Measurements from ENCODE around the gene TGM1. TPM values are rescaled to one million over a fixed set of nuclear protein-coding genes. Genes with fewer than 3 reads are reported as not detected.

The TGM1 gene
- total and polyA plus RNA-seq, 10 of the 15 experiments (the other 5 are each of a cell fraction or from before 2014, with no cell fraction given) = 0.05 to 5.9 (median 1.8) TPM

GRCh38 chr14:24274101-24274543 is 11.1 kb upstream of the TGM1 start (continued):
- TF ChIP-seq NBN (IDR thresholded peaks at IDR 0.05) (peak; percentile 90), GATAD2B (conservative IDR thresholded peaks at IDR 0.05; ENCODE audit: low read depth) (peak; percentile 50; the same call in 1 of the 2 replicates), ZBED1 (IDR thresholded peaks at IDR 0.05; ENCODE audit: borderline replicate concordance) (peak; percentile 68; the same call in 1 of the 2 replicates), POLR2A (IDR thresholded peaks at IDR 0.05; ENCODE audit: low read depth, low read length) (0 out of 2 replicates have a peak, but pooled peaks have one; percentile 22), PML (IDR thresholded peaks at IDR 0.05; ENCODE audit: low read length) (0 out of 2 replicates have a peak, but pooled peaks have one; percentile 30), MTA3 (IDR thresholded peaks at IDR 0.05; ENCODE audit: borderline replicate concordance, low read length) (no peak; the same call in 1 of the 2 replicates), YY1 (IDR thresholded peaks at IDR 0.05; ENCODE audit: low read depth, low read length) (no peak), CBFB (IDR thresholded peaks at IDR 0.05; ENCODE audit: low read depth) (no peak; the same call in 1 of the 2 replicates), IKZF2 (IDR thresholded peaks at IDR 0.05) (peak; percentile 98), NFYB (IDR thresholded peaks at IDR 0.05; ENCODE audit: insufficient read depth, low read depth, low read length) (no peak), TCF12 (IDR thresholded peaks at IDR 0.05; ENCODE audit: low read depth, low read length) (no peak), ASH2L (IDR thresholded peaks at IDR 0.05; ENCODE audit: borderline replicate concordance, low read depth) (no peak), SUZ12 (IDR thresholded peaks at IDR 0.05; ENCODE audit: unreplicated experiment) (no peak), ZNF274 (IDR thresholded peaks at IDR 0.05; ENCODE audit: insufficient read depth, insufficient read length) (no peak), SMAD1 (IDR thresholded peaks at IDR 0.05; ENCODE audit: low read depth, partially characterized antibody) (peak; percentile 33), NR2C2 (IDR thresholded peaks at IDR 0.05; ENCODE audit: borderline replicate concordance, control insufficient read depth, insufficient read length, low read depth) (no peak), CHD4 (IDR thresholded peaks at IDR 0.05) (no peak), IKZF1 (conservative IDR thresholded peaks at IDR 0.05) (peak; percentile 95), EP300 (IDR thresholded peaks at IDR 0.05; ENCODE audit: borderline replicate concordance in 1 of 2, control insufficient read depth in 1 of 2, low read depth in 2 of 2, low read length in 2 of 2) (peak in 1 of 2 experiments; percentile 91; a peak in 2 of 4 replicates), BCLAF1 (IDR thresholded peaks at IDR 0.05) (no peak), ZSCAN29 (IDR thresholded peaks at IDR 0.05) (no peak), RELA (IDR thresholded peaks at IDR 0.05; ENCODE audit: borderline replicate concordance, partially characterized antibody) (no peak), SKIL (IDR thresholded peaks at IDR 0.05; ENCODE audit: low read depth, poor library complexity, severe bottlenecking) (peak; percentile 52)
- TF ChIP-seq, protein P1, sequence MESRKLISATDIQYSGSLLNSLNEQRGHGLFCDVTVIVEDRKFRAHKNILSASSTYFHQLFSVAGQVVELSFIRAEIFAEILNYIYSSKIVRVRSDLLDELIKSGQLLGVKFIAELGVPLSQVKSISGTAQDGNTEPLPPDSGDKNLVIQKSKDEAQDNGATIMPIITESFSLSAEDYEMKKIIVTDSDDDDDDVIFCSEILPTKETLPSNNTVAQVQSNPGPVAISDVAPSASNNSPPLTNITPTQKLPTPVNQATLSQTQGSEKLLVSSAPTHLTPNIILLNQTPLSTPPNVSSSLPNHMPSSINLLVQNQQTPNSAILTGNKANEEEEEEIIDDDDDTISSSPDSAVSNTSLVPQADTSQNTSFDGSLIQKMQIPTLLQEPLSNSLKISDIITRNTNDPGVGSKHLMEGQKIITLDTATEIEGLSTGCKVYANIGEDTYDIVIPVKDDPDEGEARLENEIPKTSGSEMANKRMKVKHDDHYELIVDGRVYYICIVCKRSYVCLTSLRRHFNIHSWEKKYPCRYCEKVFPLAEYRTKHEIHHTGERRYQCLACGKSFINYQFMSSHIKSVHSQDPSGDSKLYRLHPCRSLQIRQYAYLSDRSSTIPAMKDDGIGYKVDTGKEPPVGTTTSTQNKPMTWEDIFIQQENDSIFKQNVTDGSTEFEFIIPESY (IDR thresholded peaks at IDR 0.05) = no peak
- TF ChIP-seq, protein P2, sequence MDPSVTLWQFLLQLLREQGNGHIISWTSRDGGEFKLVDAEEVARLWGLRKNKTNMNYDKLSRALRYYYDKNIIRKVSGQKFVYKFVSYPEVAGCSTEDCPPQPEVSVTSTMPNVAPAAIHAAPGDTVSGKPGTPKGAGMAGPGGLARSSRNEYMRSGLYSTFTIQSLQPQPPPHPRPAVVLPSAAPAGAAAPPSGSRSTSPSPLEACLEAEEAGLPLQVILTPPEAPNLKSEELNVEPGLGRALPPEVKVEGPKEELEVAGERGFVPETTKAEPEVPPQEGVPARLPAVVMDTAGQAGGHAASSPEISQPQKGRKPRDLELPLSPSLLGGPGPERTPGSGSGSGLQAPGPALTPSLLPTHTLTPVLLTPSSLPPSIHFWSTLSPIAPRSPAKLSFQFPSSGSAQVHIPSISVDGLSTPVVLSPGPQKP (IDR thresholded peaks at IDR 0.05; ENCODE audit: low read depth, low read length) = no peak
